NOMO-1 treated with dmso at 0.1 percent for 144 hours (cell line): ENCODE data around the gene SRSF9.
"Not testable (repeated sequence)": the region's sequence is repeated elsewhere in the genome, so short reads cannot be mapped to it uniquely, and the experiment has no call there.

ENCODE experiments used
- DNase-seq: peaks from one replicate; lab custom pipeline; 2025; ENCODE audit not compliant: unreplicated experiment; lab: John Stamatoyannopoulos, UW

The SRSF9 gene, protein sequence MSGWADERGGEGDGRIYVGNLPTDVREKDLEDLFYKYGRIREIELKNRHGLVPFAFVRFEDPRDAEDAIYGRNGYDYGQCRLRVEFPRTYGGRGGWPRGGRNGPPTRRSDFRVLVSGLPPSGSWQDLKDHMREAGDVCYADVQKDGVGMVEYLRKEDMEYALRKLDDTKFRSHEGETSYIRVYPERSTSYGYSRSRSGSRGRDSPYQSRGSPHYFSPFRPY

DNA sequence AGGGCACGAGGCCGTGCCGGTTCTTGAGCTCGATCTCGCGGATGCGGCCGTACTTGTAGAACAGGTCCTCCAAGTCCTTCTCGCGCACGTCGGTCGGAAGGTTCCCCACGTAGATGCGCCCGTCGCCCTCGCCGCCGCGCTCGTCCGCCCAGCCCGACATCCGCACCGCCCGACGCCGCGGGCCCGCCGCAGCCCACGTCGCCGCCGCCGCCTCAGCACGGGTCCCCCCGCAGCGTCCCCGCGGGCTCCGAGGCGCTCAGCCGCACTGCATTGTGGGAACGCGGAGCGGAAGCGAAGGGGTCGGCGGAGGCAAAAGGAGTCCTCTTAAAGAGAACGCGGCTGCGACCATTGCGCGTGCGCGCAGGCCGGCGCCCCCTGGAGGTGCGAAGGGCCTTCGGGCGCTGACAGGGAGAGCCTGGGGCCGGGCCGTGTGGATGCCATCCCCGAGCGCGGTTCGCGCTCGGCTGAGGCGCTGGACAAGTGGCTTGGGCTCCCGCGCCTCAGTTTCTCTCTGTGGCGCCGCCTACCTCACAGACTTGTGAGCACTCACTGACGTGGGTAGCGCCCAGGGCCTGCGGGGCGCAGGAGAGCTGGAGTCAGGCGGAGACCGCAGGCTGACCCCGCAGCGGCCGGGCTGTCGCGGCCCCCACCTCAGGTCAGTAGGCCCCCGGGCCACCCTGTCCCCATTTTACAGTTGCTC is at the start of gene SRSF9:
SRSF9 (minus strand) TSS at position 299 of the 700 bp plus-strand sequence; CDS start at position 160, 139 bp downstream.
- DNase-seq = peak; percentile 90

DNA sequence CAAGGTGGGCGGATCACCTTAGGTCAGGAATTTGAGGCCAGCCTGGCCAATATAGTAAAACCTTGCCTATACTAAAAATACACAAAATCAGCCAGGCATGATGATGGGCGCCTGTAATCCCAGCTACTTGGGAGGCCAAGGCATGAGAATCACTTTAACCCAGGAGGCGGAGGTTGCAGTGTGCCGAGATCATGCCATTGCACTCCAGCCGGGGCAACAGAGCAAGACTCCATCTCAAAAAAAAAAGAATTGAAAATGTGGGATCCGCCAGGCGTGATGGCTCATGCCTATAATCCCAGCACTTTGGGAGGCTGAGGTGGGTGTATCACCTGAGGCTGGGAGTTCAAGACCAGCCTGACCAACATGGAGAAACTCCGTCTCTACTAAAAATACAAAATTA is 49.8 kb upstream of the SRSF9 start:
- not testable (repeated sequence) for DNase-seq

DNA sequence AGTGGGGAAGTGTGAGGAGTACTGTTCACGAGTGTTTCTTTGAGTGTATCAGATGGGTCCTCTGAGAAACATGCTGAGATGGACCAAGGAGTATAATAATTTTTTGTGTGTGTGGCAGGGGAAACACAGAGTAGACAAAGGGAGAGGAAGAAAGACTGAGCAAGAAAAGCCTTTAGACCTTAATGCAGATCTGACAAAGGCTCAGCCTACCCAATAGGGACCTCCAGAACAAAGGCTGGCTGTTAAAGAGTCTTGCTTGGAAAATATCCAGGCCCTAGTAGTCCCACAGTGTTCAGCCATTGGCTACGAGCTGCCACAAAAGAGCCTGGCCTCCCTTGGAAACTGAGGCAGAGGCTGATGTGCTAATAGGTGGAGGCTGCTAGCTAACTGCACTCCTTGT is 45.9 kb upstream of the SRSF9 start:
- DNase-seq = no peak

DNA sequence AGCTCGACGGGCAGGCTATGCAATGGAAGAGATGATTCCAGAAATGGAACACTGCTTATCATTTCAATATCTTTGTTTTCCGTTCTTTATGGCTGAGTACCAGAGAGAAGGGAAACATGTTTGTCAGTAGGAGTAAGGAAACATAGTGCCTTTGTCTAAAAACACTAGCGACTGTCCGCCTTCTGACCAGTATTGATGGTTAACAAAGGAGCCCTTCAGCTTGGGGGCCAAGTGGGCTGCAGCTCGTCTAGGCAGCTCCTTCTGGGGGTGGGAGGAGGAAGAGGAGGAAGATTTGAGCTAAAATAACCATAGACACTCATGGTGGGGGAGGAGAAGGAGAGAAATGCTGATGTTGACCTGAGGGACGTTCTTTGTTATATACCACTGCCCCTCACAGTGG is 44.5 kb upstream of the SRSF9 start:
- DNase-seq = no peak

DNA sequence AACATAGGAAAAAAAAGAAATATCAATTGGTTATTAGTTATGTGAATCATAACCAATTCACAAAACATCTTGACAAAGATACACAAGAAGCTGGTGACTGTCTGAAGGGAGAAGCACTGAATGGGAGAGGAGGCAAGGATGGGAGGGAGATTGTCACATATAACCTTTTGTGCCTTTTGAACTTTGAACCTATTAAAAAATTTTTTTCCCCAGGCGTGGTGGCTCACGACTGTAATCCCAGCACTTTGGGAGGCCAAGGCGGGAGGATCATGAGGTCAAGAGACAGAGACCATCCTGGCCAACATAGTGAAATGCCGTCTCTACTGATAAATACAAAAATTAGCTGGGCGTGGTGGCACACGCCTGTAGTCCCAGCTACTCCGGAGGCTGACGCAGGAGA is 39.0 kb upstream of the SRSF9 start:
- DNase-seq = no peak

DNA sequence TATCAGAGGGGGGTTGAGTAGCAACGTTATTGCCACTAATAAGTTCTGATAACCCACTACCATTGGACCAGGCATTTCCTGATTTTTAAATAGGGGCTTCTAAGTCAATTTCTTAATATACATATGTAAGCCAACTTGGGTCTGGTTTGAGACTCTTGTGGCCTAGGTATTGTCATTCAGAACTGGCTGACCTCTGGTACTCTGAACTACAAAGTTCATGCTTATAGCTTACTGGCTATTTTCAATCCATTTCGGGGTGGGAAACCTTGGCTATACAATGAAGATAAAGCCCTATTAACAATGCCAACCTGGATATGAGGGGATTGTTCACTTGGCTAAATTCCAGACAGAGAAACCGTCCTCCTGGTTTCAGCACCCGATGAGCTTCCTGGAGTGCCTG is 35.0 kb upstream of the SRSF9 start:
- DNase-seq = no peak

DNA sequence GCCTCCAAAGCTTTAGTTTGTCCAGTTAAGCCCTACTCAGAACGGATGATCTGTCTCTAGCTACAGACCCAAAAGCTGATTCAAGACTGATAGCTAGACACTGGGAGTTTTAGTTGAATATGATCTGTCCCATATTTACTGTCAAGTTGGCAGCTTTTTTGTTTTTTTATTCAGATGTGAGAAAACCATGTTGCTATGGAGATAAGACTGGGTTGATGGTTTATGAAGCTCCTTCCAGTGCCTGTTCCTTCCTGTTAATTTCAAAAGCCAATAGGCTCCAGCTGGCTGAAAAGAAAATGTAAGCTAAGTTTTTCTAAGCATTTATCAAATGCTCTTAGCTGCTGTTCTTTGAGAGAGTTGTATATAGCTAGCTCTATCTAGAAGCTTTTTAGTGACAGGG is 31.0 kb upstream of the SRSF9 start:
- no peak for DNase-seq

DNA sequence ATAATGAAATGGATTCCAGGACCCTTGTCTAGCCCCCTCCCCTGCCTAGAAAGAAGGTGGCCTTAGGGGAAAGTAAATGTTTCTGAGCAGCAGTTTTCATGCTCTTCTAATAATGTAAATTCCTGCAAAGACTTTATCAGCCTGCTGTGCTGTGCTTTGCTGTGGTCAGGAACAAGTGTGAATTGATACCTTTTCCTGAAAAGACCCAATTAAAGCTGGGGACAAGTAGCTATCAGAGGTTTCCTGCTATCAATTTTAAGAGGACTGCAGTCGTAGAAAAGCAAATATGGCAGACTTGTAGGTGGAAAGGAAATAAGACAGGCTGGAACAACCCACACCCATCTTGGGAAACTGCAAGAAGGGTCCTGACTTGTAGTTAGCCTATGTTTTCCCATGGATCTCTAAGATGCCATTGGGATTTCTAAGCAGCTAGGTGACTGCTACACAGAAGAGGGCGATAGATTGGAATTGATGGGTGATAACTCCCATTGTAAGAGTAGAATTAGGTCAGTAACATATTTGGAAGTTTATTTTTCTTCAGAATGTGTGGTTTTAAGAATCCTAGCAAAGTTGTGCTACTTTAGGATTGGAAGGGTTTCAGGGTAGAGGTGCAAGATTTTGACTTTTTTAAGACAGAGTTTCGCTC is 29.4 kb upstream of the SRSF9 start:
- DNase-seq = no peak

DNA sequence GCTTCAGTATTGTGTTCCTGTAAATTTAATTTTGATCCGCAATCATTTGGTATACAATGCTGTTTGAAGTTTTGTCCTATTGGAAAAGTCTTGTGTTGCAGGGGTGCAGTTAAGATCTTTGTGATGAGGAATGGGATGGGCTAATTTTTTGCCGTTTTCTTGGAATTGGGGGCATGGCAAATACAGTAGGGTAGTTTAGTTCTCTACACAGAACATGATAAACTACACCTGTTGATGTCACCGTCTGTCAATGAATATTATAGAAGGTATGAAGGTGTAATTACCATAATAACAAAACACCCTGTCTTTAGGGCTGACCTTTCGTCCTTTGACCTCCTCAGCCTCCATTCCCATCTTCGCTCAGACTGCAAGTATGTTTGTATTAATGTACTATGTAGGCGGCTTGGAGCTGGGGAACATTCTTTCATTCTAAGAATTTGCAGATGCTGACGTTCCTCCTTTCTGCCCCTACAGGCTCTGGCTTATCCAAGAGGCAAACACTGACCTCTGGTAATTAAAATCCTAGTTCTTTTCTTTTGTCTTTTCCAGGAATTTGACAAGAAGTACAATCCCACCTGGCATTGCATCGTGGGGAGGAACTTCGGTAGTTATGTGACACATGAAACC is 28.1 kb upstream of the SRSF9 start:
- DNase-seq = no peak

DNA sequence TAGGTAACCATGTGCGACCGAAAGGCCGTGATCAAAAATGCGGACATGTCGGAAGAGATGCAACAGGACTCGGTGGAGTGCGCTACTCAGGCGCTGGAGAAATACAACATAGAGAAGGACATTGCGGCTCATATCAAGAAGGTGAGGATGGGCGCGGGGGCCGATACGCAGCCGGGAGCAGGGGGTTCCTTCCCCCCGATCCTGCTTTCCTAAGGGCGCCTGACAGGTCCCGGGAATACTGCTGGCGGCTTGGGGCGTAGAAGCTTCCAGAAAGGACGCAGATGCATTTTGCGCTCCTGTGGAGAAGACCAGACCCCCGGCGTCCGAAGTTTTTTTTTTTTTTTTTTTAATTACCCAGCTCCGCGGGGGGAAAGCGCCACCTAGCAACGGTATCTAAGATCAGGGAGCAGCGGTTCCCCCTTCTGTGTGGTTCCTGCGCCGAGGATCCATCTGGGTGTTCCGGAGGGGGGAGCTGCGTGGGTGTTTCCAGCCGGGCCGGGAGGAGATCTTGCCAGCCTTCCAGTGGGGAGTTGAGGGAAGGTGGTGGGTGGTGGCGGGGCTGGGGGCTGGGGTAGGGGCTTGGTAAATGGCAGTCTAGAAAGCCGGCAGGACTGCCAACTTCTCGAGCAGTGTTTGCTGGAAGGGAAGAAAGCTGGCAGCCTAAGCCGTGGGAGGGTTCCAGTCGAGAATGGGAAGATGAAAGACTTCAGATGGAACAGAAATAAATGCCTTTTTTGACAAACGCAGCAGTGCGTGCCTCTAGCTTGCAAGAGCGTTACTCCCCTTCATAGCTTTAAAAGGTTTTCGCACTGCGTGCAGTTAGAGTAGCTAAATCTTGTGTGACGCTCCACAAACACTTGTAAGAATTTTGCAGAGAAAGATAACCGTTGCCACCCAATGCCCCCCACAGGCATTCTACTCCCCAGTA is 27.1 kb upstream of the SRSF9 start:
- peak; percentile 27 for DNase-seq

DNA sequence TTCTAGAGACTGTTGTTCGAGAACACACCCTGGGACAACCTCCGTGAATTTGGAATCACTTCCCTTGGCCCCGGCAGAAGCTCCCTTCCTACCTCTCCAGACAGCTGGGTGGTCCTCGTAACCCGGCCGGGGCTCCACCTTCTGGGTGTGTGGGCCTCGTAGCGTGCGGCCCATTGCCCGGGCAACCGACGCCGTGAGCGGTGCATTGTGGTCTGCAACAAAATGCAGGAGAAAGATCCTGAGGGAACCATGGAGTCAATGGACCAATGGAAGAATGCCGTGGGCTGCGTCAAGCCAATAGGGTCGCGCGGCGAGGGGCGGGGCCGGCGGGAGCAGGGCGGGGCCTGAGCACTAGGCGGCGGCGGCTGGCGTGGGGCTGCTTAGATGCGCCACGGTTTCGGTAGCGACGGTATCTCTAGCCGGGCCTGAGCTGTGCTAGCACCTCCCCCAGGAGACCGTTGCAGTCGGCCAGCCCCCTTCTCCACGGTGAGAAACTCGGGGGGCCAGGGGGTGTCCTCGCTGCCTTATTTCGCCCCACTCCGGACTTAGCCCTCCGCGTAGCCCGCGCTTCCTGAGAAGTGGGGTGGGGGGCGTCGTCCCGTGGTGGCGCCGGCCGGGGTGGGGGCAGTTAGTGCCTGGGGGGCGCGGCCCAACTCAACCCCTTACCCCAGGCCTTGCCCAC is 26.3 kb upstream of the SRSF9 start, which contains the start of gene DYNLL1:
DYNLL1 (plus strand) TSS at position 383 of the 682 bp plus-strand sequence. CDS start 309 bp downstream, outside the sequence.
- peak; percentile 90 for DNase-seq

DNA sequence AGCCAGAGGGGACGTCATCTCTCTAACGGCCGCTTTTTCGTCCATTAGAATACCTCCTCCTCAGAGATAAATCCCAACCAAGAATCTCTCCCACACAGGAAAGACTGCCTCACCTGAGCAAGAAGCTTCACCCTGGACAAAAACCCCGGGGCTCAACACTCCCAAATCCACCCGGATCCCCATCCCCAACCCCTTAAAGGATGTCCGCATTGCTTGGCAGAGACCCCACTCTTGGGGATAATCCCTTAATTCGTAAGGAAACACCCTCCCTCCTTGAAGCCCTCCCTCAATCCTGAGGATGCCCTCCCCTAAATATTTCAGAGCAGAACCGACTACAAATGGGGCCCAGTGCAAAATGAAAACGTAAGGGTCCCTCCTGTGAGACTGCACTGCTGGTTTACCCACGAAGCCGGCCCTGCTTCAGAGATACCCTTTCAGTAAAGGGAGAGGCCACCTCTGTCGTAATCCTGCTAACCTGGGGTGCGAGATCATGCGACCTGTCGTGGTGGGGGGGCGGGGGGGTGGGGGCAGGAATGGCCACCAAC is 25.7 kb upstream of the SRSF9 start:
- DNase-seq = no peak

DNA sequence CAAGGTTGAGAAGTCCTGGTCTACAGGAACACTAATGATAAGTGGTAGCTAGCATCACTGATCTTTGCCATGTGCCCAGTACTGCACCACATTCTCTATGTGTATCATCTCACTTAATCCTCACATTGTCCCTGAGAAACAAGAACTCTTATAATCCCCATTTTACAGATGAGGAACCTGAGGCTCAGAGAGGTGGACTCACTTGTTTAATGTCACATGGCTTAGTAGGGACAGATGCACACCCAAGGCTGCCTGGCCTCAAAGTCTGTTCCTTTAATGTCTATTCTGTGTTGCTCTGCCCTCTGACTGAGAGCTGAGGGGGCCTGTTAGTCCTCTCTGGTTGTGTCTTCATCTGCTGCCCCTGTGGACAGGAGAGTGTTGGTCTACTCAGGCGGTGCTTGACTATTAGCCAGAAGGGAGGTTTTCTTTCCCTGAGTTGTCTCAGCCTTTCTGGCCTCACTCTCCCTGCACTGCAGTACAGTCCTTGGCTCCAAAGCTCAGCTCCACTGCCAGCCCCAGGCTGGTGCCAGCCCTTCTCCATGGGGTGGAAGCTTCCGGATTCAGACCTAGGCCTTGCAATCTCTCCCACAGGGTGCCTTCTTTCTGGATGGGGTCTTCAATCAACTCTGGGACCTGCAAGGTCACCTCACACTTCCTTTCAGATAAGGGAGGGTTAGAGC is 21.4 kb upstream of the SRSF9 start:
- DNase-seq = no peak

DNA sequence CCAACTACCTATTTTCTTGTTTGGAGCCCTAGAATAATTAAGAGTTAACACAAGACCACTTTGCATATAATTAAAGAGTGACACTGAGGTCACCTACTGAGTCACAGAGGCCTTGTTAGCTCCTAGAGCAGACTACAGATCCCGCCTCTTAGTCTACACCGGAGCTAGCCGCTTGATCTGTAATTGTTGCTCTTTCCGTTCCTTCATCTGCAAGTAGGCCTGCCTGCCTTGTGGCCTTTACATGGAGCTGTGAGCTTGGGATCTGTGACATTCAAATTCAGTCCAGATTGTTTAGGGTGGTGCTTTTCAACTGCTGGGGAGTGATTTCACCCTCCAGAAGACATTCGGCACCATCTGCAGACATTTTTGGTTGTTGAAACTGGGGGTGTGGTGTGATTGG is 20.8 kb upstream of the SRSF9 start:
- DNase-seq = no peak

DNA sequence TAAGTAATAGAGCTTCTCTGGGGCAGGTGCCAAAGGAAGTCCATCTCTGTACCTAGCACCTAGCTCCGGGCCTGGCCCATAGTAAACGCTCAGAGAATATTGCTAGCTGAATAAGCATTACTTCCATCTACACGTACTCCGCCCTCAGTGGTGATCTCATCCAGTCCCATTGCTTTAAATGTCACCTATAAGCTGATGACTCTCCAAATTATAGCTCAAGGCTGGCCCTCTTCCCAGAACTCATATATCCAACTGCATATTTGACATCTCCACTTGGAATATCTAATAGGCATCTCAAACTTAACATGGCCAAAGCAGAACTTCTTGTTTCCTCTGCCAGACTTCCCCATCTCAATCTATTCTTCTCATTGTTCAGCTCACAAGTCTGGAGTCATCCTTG is 19.5 kb upstream of the SRSF9 start:
- DNase-seq = no peak

DNA sequence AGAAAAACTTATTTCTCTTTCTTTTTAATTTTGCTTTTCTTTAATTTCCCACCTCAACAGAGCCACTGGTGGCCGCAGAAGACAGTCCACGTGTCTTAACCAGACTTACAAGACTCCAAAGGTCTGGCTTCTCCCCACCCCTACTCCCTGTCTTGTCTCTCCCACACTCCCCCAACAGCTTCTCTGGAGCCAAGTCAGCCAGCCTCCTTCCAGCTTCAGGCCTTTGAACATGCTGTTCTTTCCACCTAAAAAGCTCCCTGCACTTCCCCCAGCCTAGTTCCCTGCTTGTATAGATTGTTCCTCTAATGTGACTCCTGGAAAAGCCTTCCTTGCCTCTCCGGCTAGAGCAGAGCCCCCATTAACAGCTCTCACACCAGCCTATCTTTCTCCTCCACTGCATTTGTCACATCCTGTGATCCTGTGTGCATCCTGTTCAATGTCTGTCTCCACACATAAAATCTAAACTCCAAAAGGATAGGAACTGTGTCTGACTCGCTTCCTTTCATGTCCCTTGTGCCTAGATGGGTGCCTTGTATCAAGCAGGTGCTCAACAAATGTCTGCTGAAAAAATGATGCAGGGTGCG is 18.6 kb upstream of the SRSF9 start:
- DNase-seq = no peak

DNA sequence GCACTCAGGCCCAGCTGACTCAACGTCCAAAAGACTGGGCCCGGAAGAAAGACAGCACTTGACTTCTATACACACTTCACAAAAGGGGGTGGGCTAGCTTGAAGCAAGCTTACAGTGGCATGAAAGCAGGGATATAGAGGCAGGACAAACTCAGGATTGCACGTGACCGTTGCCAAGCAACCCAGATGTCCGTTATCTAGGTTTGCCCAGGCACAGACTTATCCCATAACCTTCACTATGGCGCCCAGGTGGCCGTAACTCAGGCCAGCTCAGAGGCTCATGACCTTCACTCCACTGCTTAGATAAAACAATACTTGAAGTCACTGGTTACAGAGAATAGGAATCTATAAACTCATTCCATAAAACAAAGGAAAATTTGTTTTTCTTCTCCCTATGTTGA is 18.0 kb upstream of the SRSF9 start:
- DNase-seq = not testable (repeated sequence)

DNA sequence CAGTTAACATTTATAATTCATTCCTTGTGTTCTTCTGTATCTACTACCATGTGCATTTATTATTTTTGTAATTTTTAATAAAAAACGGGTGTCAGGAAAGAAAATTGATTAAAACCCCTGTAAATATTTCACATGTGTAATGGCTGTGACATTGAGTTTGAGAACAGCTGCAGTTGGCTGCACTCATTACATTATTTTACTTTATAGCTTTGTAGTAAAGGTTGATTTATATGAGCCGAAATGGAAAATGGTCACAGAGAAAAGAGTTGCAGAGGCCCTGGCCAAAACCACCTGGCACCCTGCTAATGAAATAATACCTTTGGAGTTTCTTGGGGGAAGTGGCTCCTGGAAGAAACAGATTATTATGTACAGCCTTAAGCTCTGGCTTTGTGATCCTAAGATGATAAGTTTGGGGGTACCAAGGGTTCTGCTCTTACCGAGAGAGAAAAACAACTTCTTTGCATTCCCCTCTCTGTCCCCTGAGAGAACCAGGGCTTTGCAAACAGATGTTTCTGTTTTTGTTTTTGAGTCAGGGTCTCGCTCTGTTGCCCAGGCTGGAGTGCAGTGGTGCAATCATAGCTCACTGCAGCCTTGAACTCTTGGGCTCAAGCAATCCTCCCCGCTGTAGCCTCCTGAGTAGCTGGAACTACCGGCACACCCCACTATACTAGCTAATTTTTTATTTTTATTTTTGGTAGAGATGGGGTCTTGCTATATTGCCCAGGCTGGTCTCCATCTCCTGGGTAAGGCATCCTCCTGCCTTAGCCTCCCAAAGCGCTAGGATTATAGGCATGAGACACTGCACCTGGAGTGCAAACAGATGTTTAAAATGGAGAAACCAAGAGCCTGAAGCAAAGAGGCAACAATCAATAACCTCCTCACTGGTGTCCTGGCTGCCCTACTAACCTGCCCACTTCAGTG is 16.7 kb upstream of the SRSF9 start:
- DNase-seq = no peak
